Activated CD4-positive, alpha-beta memory T cell treated with anti-CD3 and anti-CD28 coated beads, Interleukin-2, amount 10 ng/mL, durations not matched to agents 7 days and 5 days (primary cell): ENCODE measurements around the gene MAPRE2. TPM values are rescaled to one million over a fixed set of nuclear protein-coding genes. Genes with fewer than 3 reads are reported as not detected.

Experiments used
- CTCF ChIA-PET: fragments of 350-600 bp; sonication (Branson Sonifier 250); formaldehyde crosslinking; loops from one replicate; lab custom pipeline; 2021; ENCODE audit warnings: antibody characterized with exemption, inconsistent platforms; lab: Charles Lee
- POLR2A ChIA-PET: fragments of 350-600 bp; sonication (Branson Sonifier 250); formaldehyde crosslinking; loops from one replicate; lab custom pipeline; 2021; ENCODE audit warnings: antibody characterized with exemption; lab: Charles Lee
- DNase-seq: peaks from one replicate; pipeline ENCODE4 v3.0.0-alpha.2; 2020
- H3K27ac Mint-ChIP-seq: one replicate; pipeline ENCODE4 v1.8.0; 2021; ENCODE audit warnings: mild to moderate bottlenecking, mixed read lengths
- H3K27me3 Mint-ChIP-seq: one replicate; pipeline ENCODE4 v1.8.0; 2021; ENCODE audit warnings: mixed read lengths
- H3K36me3 Mint-ChIP-seq: one replicate; pipeline ENCODE4 v1.8.0; 2021; ENCODE audit warnings: low read depth, mixed read lengths
- H3K4me1 Mint-ChIP-seq: one replicate; pipeline ENCODE4 v1.8.0; 2021; ENCODE audit warnings: mixed read lengths
- H3K4me3 Mint-ChIP-seq: one replicate; pipeline ENCODE4 v1.8.0; 2021; ENCODE audit warnings: mild to moderate bottlenecking, mixed read lengths
- H3K9me3 Mint-ChIP-seq: one replicate; pipeline ENCODE4 v1.8.0; 2021; ENCODE audit warnings: mixed read lengths
- total RNA-seq, 2 experiments: library from RNA; stranded (reverse); gene quantifications; one replicate each; pipeline ENCODE4 v1.2.3, GENCODE V29; 2021

MAPRE2 gene
- total RNA-seq, 2 experiments from 2014 or later, result 39.2 to 45.2 TPM

DNA sequence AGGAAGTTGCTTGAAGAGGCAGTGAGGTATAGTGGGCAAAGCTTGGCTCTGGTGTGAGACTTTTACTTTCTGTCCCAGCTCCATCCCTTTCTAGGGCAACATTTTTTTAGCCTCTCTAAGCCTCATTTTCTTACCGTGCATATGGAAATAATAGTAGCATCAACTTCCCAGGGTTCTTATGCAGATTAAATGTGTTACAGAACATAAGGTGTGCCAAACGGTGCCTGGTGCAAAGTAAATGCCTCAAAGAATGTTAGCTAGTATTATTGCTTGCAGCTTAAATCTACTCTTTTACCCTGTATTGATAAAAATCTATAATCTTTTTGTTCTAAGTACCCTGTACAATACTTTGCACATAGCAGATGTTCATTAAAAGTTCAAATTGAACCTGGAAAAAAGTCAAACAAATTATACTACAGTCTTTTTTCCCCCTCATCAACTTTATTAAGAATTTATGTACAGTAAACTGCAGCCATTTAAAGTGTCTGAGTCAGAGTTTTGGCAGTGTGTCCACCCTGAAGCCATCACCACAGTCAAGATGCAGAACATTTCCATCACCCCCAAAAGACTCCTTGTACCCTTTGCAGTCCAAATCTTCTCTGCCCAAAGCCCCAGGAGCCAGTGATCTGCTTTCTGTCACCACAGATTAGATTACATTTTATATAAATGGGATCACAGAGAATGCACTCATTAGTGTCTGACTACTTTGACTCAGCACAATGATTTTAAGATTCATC, 10.6 kb downstream of the MAPRE2 start:
- ChIA-PET CTCF (no interaction called here), POLR2A (interaction anchor here (0.7 kb wide), 1 partner anchor 446 kb away, joined by 3 read pairs; the partner anchor contains the start of gene INO80C)
- Mint-ChIP-seq H3K36me3 (peaks cover 13% of the 10 kb centered on the region), H3K4me3 (no peak overlapping the region), H3K4me1 (peaks cover 25% of the 10 kb centered on the region), H3K9me3 (peaks cover 2% of the 10 kb centered on the region), H3K27ac (no peak overlapping the region), H3K27me3 (no peaks in the 10 kb centered on the region)
- no peak for DNase-seq

DNA sequence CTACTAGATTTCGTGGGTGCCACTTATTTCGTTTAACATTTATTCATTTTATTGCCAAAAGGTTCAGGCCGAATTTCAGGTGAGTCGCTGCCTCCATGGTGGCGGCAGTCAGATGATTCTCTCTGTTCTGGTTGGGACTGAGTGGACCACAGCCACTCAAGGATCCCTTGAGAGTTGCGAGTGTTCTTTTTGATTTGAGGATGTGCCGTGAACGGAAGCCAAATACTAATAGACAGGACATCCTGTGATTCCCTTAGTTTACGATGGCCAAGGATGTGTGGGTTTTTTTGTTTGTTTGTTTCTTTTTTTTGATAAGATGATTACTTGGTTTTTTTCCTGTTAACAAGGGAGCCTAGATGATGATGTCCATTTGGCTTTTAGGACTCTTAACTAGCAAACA, 13.2 kb downstream of the MAPRE2 start:
- no peaks in the 10 kb centered on the region for H3K27me3 Mint-ChIP-seq
- ChIA-PET CTCF (no interaction called here), POLR2A (no interaction called here)
- peaks cover 17% of the 10 kb centered on the region for H3K4me1 Mint-ChIP-seq
- peaks cover 2% of the 10 kb centered on the region for H3K9me3 Mint-ChIP-seq
- no peak overlapping the region for H3K4me3 Mint-ChIP-seq
- DNase-seq, result no peak
- no peak overlapping the region for H3K27ac Mint-ChIP-seq
- H3K36me3 Mint-ChIP-seq, result peaks cover 11% of the 10 kb centered on the region

DNA sequence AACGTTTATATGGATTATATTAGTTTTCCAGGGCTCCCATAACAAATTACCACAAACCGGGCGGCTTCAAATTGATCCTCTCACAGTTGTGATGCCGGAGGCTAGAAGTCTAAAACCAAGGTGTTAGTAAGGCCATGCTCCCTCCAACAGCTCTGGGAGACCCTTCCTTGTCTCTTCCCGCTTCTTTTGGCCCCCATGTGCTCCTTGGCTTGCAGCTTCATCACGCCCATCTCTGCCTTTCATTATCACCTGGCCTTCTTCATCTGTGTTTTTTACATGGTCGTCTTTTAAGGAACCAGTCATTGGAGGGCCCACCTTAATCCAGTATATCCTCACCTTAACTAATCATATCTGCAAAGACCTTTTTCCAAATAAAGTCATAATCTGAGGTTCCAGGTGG, 13.9 kb downstream of the MAPRE2 start:
- H3K27me3 Mint-ChIP-seq, result no peaks in the 10 kb centered on the region
- H3K4me3 Mint-ChIP-seq, result no peak overlapping the region
- ChIA-PET CTCF (no interaction called here), POLR2A (no interaction called here)
- no peak for DNase-seq
- peaks cover 11% of the 10 kb centered on the region for H3K36me3 Mint-ChIP-seq
- H3K9me3 Mint-ChIP-seq, result peaks cover 2% of the 10 kb centered on the region
- peaks cover 11% of the 10 kb centered on the region for H3K4me1 Mint-ChIP-seq
- no peak overlapping the region for H3K27ac Mint-ChIP-seq

DNA sequence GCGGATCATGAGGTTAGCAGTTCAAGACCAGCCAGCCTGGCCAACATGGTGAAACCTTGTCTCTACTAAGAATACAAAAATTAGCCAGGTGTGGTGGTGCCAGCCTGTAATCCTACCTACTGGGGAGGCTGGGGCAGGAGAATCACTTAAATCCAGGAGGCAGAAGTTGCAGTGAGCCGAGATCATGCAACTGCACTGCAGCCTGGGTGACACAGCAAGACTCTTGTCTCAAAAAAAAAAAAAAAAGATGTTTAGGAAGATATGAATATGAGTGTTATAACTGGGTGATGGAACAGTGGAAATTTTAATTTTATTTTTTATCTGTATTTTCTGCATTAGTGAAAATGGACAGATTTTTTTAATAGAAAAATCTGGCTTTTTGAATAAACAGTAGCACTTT, 14.5 kb downstream of the MAPRE2 start:
- no peak overlapping the region for H3K4me3 Mint-ChIP-seq
- no peak overlapping the region for H3K27ac Mint-ChIP-seq
- no peaks in the 10 kb centered on the region for H3K27me3 Mint-ChIP-seq
- H3K9me3 Mint-ChIP-seq, result peaks cover 2% of the 10 kb centered on the region
- ChIA-PET POLR2A (no interaction called here), CTCF (no interaction called here)
- peaks cover 11% of the 10 kb centered on the region for H3K36me3 Mint-ChIP-seq
- DNase-seq, result no peak
- H3K4me1 Mint-ChIP-seq, result peaks cover 5% of the 10 kb centered on the region

DNA sequence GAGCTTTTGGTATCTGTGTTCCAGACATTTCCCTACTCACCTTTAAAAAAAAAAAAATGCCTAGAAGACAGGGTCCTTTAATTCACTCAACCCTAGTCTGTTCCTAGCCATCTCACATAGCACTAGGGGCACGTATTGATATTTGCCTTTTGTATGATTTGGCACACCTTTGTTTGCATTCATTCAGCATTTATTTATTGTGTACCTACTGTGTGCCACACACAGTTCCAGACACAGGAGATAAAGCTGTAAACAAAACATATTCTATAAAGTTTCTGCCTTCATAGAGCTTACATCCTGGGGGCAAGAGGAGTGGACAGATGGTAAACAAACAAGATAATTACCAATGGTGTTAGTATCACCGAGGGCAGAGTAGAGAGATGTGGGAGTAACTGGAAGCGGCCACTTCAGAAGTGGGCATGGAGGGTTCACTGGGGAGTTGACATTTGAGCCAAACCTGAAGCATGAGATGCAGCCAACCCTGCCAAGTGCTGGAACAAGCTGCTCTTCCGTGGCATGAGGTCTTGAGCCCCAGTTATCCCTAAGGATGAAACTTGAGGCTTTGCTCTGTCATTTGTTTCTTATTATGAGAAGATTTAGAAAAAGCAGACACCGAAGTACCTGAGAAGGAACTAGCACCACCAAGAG, 18.2 kb downstream of the MAPRE2 start:
- no peak for DNase-seq
- H3K36me3 Mint-ChIP-seq, result peaks cover 5% of the 10 kb centered on the region
- H3K27ac Mint-ChIP-seq, result no peak overlapping the region
- no peaks in the 10 kb centered on the region for H3K4me1 Mint-ChIP-seq
- ChIA-PET POLR2A (no interaction called here), CTCF (interaction anchor here (1.6 kb wide), 1 partner anchor 30 kb away, joined by 3 read pairs; no protein-coding TSS in a partner anchor)
- H3K9me3 Mint-ChIP-seq, result peaks cover 2% of the 10 kb centered on the region
- H3K4me3 Mint-ChIP-seq, result no peak overlapping the region
- no peaks in the 10 kb centered on the region for H3K27me3 Mint-ChIP-seq

DNA sequence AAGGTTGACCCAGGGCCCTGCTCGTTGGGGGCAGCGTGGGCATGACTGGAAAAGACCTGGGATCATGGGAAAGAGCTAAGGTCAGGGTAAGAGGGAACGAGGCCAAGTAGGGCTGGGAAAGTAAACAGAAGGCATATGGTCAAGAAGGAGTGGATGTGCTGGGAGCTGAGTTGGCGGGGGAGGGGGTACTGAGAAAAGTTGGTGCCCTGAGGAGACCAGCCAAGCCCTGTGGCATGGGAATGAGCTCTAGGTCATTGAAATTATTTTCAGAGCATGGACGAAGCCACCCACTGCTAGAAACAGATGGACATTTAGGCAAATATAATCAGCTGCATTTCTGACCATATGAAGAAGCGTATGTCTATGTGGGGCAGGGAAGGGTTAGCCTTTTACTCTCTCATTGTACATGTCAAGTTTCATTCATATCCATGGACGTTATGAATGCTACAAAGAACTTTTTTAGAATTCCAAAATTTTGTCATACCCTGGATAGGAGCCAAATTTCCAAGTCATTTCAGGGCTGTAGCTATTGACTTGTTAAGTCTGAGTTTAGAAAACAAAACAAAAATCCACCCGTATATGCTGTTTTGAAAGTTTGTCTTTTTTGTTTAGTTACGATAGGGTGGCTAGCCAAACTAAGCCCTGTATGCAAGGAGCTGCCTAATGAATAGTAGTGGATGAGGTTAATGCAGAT, 19.1 kb downstream of the MAPRE2 start:
- ChIA-PET CTCF (interaction anchor here (1.2 to 1.6 kb wide), 2 partner anchors 31 to 54 kb away, joined by 3 to 4 read pairs; no protein-coding TSS in a partner anchor), POLR2A (interaction anchor here (0.8 kb wide), 1 partner anchor 16 kb away, joined by 3 read pairs; no protein-coding TSS in a partner anchor)
- Mint-ChIP-seq H3K27ac (no peak overlapping the region), H3K4me3 (no peak overlapping the region), H3K27me3 (no peaks in the 10 kb centered on the region), H3K36me3 (peaks cover under 1% of the 10 kb centered on the region), H3K9me3 (no peaks in the 10 kb centered on the region), H3K4me1 (no peaks in the 10 kb centered on the region)
- DNase-seq, result no peak

DNA sequence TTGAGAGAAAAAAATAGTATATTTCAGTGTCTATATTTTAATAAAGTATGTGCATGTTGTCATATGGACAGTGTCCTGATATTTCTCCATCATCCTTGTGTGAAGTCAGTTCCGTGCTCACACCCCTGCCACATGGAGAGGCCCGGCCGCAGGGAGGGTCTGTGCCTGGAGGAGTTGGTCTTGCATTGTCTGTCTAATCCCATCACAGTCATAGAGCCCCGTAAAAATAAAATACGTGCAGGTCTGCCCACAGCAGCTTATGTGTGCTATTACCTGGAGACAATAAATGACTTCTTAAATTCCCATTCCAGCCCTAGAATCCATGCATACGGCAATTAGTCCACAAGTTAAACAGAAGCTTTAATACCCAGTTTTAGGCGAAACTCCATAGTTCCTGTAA, 20.1 kb downstream of the MAPRE2 start:
- Mint-ChIP-seq H3K27ac (no peak overlapping the region), H3K4me1 (no peaks in the 10 kb centered on the region), H3K4me3 (no peak overlapping the region), H3K36me3 (no peaks in the 10 kb centered on the region), H3K27me3 (no peaks in the 10 kb centered on the region), H3K9me3 (no peaks in the 10 kb centered on the region)
- ChIA-PET CTCF (interaction anchor here (1.2 kb wide), 1 partner anchor 55 kb away, joined by 4 read pairs; no protein-coding TSS in a partner anchor), POLR2A (no interaction called here)
- no peak for DNase-seq

DNA sequence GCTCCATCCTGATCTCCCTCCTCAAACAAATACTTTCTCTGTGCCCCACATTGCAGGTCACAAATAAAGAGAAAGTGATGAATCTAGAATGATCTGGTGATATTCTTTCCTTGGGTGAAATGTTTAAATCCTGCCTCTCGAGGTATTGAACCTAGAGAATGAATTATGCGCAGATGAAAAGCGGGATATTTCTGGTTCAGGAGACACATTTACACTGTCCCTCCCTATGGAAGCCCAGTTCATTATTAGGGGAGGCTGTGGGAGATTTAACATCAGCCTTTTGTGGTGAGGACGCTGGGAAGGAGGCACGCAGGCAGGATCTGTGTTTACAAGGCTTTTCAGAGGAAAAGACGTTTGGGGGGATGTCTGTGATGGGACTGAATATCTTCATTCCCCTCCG, 20.6 kb downstream of the MAPRE2 start:
- no peak overlapping the region for H3K4me3 Mint-ChIP-seq
- no peak for DNase-seq
- ChIA-PET POLR2A (no interaction called here), CTCF (no interaction called here)
- no peak overlapping the region for H3K27ac Mint-ChIP-seq
- no peaks in the 10 kb centered on the region for H3K27me3 Mint-ChIP-seq
- H3K4me1 Mint-ChIP-seq, result no peaks in the 10 kb centered on the region
- no peaks in the 10 kb centered on the region for H3K9me3 Mint-ChIP-seq
- no peaks in the 10 kb centered on the region for H3K36me3 Mint-ChIP-seq

DNA sequence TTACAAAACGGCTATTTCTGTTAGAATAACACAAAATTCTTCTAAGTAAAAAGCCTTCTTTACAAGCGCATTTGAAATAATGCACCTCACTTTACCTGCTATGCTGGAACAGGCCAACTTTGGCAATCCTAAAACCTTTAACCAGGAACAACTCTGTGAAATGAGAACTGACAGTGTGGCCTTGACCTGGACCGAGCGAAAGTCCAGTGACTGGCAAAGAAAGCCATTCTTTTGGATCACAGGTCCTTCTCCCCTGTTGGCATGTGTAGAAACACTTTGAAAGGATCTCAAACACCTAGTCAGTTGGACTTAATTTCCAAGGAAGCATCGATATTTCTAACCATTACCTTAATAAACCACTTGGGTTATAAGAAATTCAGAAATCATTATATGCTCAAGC, 21.2 kb downstream of the MAPRE2 start:
- CTCF ChIA-PET, result no interaction called here
- Mint-ChIP-seq H3K4me3 (no peak overlapping the region), H3K36me3 (no peaks in the 10 kb centered on the region), H3K27ac (no peak overlapping the region), H3K9me3 (no peaks in the 10 kb centered on the region), H3K27me3 (no peaks in the 10 kb centered on the region), H3K4me1 (no peaks in the 10 kb centered on the region)
- POLR2A ChIA-PET, result no interaction called here
- DNase-seq, result no peak

DNA sequence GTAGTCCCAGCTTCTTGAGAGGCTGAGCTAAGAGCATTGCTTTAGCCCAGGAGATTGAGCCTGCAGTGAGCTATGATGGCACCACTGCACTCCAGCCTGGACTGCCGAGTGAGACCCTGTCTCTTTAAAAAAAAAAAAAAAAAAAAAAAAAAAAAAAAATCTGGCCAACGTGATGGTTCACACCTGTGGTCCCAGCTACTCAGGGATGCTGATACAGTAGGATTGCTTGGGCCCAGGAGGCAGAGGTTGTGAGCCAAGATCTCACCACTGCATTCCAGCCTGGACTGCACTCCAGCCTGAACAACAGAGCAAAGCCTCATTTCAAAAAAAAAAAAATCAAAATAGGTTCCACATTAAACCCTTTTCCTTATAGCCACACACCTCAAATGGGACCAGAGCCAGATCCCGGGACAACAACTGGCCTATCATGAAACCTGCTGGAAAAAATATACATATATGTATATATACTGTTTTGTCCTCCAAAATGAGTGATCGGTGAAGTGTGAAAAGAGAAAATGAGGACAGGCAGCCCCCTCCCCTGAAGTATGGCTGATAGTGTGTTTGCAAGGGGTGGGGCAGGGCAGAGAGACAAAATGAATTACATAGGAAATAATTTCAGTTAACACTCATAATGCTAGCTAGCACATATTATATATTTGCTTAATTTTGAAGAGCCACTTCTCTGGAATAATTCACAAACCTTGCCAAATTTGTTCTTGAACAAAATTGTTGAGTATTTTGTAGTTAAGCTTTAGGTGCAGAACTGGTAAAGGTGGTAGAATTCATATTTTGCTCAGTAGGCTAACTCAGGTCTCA, 22.9 kb downstream of the MAPRE2 start:
- H3K4me1 Mint-ChIP-seq, result no peaks in the 10 kb centered on the region
- DNase-seq, result no peak
- ChIA-PET CTCF (no interaction called here), POLR2A (no interaction called here)
- no peak overlapping the region for H3K4me3 Mint-ChIP-seq
- H3K36me3 Mint-ChIP-seq, result no peaks in the 10 kb centered on the region
- no peaks in the 10 kb centered on the region for H3K9me3 Mint-ChIP-seq
- H3K27me3 Mint-ChIP-seq, result no peaks in the 10 kb centered on the region
- H3K27ac Mint-ChIP-seq, result no peak overlapping the region

DNA sequence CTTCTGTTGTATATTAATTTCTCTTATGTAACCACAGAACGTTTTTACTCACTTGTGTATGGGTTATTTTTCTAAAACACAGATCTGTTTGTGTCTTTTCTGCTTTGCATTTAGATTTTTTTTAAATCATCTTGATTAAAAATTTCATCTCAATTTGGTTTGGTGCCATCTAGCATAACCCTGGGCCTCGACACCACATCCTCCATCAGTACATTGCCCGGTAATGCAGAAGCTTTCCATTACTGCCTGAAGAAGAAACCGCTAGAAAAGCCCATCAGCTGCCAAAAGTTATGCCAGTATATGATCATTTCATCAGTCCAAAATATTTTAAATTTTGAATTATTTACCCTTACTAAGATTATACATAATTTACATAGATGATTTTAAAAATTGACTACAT, 26.2 kb downstream of the MAPRE2 start:
- Mint-ChIP-seq H3K27ac (no peak overlapping the region), H3K27me3 (no peaks in the 10 kb centered on the region), H3K4me1 (no peaks in the 10 kb centered on the region), H3K36me3 (peaks cover 10% of the 10 kb centered on the region), H3K9me3 (no peaks in the 10 kb centered on the region), H3K4me3 (no peak overlapping the region)
- DNase-seq, result no peak
- ChIA-PET POLR2A (no interaction called here), CTCF (no interaction called here)

DNA sequence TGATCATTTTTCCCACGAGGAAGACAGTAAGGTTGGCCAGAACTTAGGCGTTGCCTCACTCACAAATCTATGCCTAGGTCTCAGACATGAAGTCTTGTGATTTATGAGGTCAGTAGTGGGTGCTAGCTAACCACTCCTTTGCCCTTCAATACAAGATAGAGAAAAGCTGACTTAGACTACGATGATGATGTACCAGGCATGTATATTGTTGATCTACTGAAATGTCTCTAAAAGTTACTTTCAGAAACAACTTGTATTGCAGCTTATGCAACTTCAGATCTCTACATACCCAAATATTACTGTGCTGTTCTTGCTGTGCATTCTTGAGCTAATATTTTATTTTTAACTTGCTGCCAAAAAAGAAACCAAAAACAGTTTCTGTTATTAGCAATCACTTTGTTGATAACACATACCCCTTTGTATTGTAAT, 30.6 kb downstream of the MAPRE2 start:
- ChIA-PET CTCF (no interaction called here), POLR2A (no interaction called here)
- Mint-ChIP-seq H3K4me3 (no peak overlapping the region), H3K9me3 (no peaks in the 10 kb centered on the region), H3K27me3 (no peaks in the 10 kb centered on the region), H3K27ac (no peak overlapping the region), H3K4me1 (no peaks in the 10 kb centered on the region), H3K36me3 (peaks cover 10% of the 10 kb centered on the region)
- no peak for DNase-seq
